Esophagus squamous epithelium (tissue), 4 donors: ENCODE measurements around the gene PFKM.
A peak's percentile ranks its signal among the peaks of the same experiment; 100 is the strongest.

Experiments used
- POLR2A ChIP-seq, 4 donors: fragments of 450-650 bp; IDR thresholded peaks; one replicate each; pipeline ENCODE4 v1.6.1; 2017; ENCODE audit warnings: antibody characterized with exemption in 4 of 4, mild to moderate bottlenecking in 4 of 4, moderate library complexity in 3 of 4
- TF ChIP-seq, protein P1 (sequence below), 6 experiments: fragments of 450-650 bp in 4 of 6; fragments of 200-600 bp in 2 of 6; sonication (generic) in 2 of 6; IDR thresholded peaks; one replicate each; pipeline ENCODE4 v1.5.1; 2016 to 2019; ENCODE audit warnings: antibody characterized with exemption in 6 of 6, mild to moderate bottlenecking in 4 of 6, moderate library complexity in 4 of 6

DNA sequence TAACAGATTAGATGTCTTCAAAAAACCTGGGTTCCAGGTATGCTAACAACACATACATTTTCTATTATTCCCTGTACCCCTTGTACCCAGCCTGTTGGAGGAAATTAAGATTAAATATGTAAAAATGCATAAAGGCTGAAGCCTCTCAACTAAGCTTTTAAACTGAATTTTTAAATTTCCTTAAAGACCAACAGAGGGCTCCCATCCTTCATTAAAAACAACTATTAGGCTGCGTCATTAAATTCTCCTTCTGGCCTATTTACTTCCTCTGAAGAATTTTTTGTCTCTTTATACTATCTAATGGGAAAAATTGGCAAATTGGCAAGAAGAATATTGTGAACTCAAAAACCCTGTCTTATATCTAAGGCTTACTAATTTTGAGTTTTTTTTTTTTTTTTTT lies 35.1 kb upstream of the PFKM start:
- TF ChIP-seq, protein P1, sequence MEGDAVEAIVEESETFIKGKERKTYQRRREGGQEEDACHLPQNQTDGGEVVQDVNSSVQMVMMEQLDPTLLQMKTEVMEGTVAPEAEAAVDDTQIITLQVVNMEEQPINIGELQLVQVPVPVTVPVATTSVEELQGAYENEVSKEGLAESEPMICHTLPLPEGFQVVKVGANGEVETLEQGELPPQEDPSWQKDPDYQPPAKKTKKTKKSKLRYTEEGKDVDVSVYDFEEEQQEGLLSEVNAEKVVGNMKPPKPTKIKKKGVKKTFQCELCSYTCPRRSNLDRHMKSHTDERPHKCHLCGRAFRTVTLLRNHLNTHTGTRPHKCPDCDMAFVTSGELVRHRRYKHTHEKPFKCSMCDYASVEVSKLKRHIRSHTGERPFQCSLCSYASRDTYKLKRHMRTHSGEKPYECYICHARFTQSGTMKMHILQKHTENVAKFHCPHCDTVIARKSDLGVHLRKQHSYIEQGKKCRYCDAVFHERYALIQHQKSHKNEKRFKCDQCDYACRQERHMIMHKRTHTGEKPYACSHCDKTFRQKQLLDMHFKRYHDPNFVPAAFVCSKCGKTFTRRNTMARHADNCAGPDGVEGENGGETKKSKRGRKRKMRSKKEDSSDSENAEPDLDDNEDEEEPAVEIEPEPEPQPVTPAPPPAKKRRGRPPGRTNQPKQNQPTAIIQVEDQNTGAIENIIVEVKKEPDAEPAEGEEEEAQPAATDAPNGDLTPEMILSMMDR (IDR thresholded peaks at IDR 0.05): peak in 3 of 6 experiments; percentile 9 to 42 (median 25)
- TF ChIP-seq POLR2A (IDR thresholded peaks at IDR 0.05): no peak
